GM23248 (cell line): ENCODE measurements around the gene PANK4. TPM values are rescaled to one million over a fixed set of nuclear protein-coding genes. Genes with fewer than 3 reads are reported as not detected.

Experiments used
- DNase-seq: peaks from one replicate; pipeline ENCODE4 v3.0.0-alpha.2; 2015
- H2AFZ ChIP-seq: fragments of 200-600 bp; sonication (generic); 2 replicates; pipeline ENCODE4 v1.6.1; 2016; ENCODE audit warnings: antibody characterized with exemption
- H3F3A ChIP-seq: fragments of 200-600 bp; sonication (generic); 2 replicates; pipeline ENCODE4 v1.6.1; 2016; ENCODE audit warnings: mild to moderate bottlenecking, antibody characterized with exemption, mixed run types; ENCODE audit not compliant: insufficient read depth
- H3K27ac ChIP-seq: fragments of 200-600 bp; sonication (generic); 2 replicates; pipeline ENCODE4 v1.5.1; 2016; ENCODE audit warnings: mild to moderate bottlenecking
- H3K27me3 ChIP-seq: fragments of 200-600 bp; sonication (generic); replicated peaks from 2 replicates; pipeline ENCODE4 v1.6.1; 2016; ENCODE audit warnings: mild to moderate bottlenecking; ENCODE audit not compliant: insufficient read depth
- H3K36me3 ChIP-seq: fragments of 200-600 bp; sonication (generic); 2 replicates; pipeline ENCODE4 v1.6.1; 2016; ENCODE audit warnings: low read depth, mild to moderate bottlenecking
- H3K4me1 ChIP-seq: fragments of 200-600 bp; sonication (generic); 2 replicates; pipeline ENCODE4 v1.6.1; 2016; ENCODE audit warnings: mild to moderate bottlenecking; ENCODE audit not compliant: insufficient read depth
- H3K4me2 ChIP-seq: fragments of 200-600 bp; sonication (generic); one replicate; pipeline ENCODE4 v1.6.1; 2016; ENCODE audit warnings: mild to moderate bottlenecking; ENCODE audit not compliant: unreplicated experiment
- H3K4me3 ChIP-seq: fragments of 200-600 bp; sonication (generic); 2 replicates; pipeline ENCODE4 v1.5.1; 2016; ENCODE audit warnings: mild to moderate bottlenecking
- H3K79me2 ChIP-seq: fragments of 200-600 bp; sonication (generic); 2 replicates; pipeline ENCODE4 v1.6.1; 2016; ENCODE audit warnings: mild to moderate bottlenecking; ENCODE audit not compliant: insufficient read depth
- H3K9ac ChIP-seq: fragments of 200-600 bp; sonication (generic); 2 replicates; pipeline ENCODE4 v1.6.1; 2016; ENCODE audit warnings: mild to moderate bottlenecking
- H3K9me2 ChIP-seq: fragments of 200-600 bp; sonication (generic); 2 replicates; pipeline ENCODE4 v1.6.1; 2016; ENCODE audit warnings: mixed run types, mild to moderate bottlenecking, moderate library complexity; ENCODE audit not compliant: insufficient read depth
- H3K9me3 ChIP-seq: fragments of 200-600 bp; sonication (generic); one replicate; pipeline ENCODE4 v1.6.1; 2017; ENCODE audit warnings: low read depth
- H4K20me1 ChIP-seq: fragments of 200-600 bp; sonication (generic); 2 replicates; pipeline ENCODE4 v1.6.0; 2016; ENCODE audit not compliant: insufficient read depth
- EZH2 ChIP-seq: fragments of 200-600 bp; sonication (generic); IDR thresholded peaks from 2 replicates; pipeline ENCODE4 v1.6.1; 2018; ENCODE audit warnings: antibody characterized with exemption, mild to moderate bottlenecking; ENCODE audit not compliant: insufficient read depth, poor library complexity, severe bottlenecking
- EZH2phosphoT487 ChIP-seq: fragments of 200-600 bp; sonication (generic); IDR thresholded peaks from 2 replicates; pipeline ENCODE4 v1.6.1; 2018; ENCODE audit warnings: antibody characterized with exemption, moderate library complexity, mild to moderate bottlenecking, low read depth; ENCODE audit not compliant: insufficient read depth
- WGBS, 2 experiments: methylation state at CpG; one replicate each; pipeline ENCODE4 v1.1.6; 2015 to 2017; ENCODE audit warnings: low lambda C conversion rate in 2 of 2, low coverage in 1 of 2; ENCODE audit errors: missing lambda C conversion rate in 2 of 2; 5-methylcytosine and 5-hydroxymethylcytosine counted together
- in situ Hi-C: fragments of 300-500 bp; cut with MboI; formaldehyde crosslinking; loops from 2 replicates; pipeline ENCODE4 v1.15.0; 2020
- polyA plus RNA-seq: library from polyadenylated mRNA; unstranded; fragments of >200 nt; fragmentation: Nextera tagmentation; extraction: Ambion mirVana; gene quantifications from 2 replicates; pipeline ENCODE4 v1.2.1, GENCODE V29; 2016
- total RNA-seq: library from RNA; depleted of rRNA; stranded (reverse); fragments of >200 nt; shearing (Covaris generic); gene quantifications from 2 replicates; pipeline ENCODE4 v1.2.3, GENCODE V29; 2014

PANK4 gene
- total and polyA plus RNA-seq, 2 experiments from 2014 or later = 15.5 to 29.7 TPM

- Histone ChIP-seq H3K4me1 (no peaks in the 10 kb centered on the region), H3K27me3 (no peaks in the 10 kb centered on the region), H3K9me2 (no peaks in the 10 kb centered on the region), H3F3A (no peaks in the 10 kb centered on the region), H3K9ac (no peak overlapping the region), H3K4me3 (no peak overlapping the region), H3K27ac (no peak overlapping the region), H3K36me3 (no peaks in the 10 kb centered on the region; the same call in 1 of the 2 replicates), H3K4me2 (no peak overlapping the region), H2AFZ (no peak overlapping the region), H3K9me3 (no peaks in the 10 kb centered on the region), H4K20me1 (no peaks in the 10 kb centered on the region), H3K79me2 (no peaks in the 10 kb centered on the region)
- 92 to 94% methylated on average over 30 to 31 of the region's 31 CpGs for WGBS, 2 experiments
- TF ChIP-seq EZH2 = no peak
- TF ChIP-seq EZH2phosphoT487 = no peak
- DNase-seq = no peak
- in situ Hi-C loops = loop anchor here (25.0 kb wide), 1 partner anchor 326 kb away; the partner anchor contains the start of gene FAAP20
Measured at GRCh38 chr1:2512862-2513421, 13.5 kb downstream of the PANK4 start.

- Histone ChIP-seq H3K9me3 (no peaks in the 10 kb centered on the region), H3K9ac (no peak overlapping the region), H3K79me2 (no peaks in the 10 kb centered on the region), H2AFZ (no peak overlapping the region), H3K4me2 (no peak overlapping the region), H3K27ac (no peak overlapping the region), H3K27me3 (no peaks in the 10 kb centered on the region), H3K4me1 (no peaks in the 10 kb centered on the region), H3K9me2 (no peaks in the 10 kb centered on the region), H4K20me1 (no peaks in the 10 kb centered on the region), H3F3A (no peaks in the 10 kb centered on the region), H3K36me3 (no peaks in the 10 kb centered on the region; the same call in 1 of the 2 replicates), H3K4me3 (no peak overlapping the region)
- 97% methylated on average over 22 to 26 of the region's 27 CpGs for WGBS, 2 experiments
- in situ Hi-C loops = loop anchor here (25.0 kb wide), 1 partner anchor 323 kb away; the partner anchor contains the start of gene FAAP20
- TF ChIP-seq EZH2 (no peak), EZH2phosphoT487 (no peak)
- no peak for DNase-seq
Measured at GRCh38 chr1:2510366-2511155, 15.8 kb downstream of the PANK4 start.

GRCh38 chr1:2509589-2509988 lies 16.8 kb downstream of the PANK4 start:
- no peak overlapping the region for H3K4me2 ChIP-seq
- H3K27ac ChIP-seq = no peak overlapping the region
- no peaks in the 10 kb centered on the region for H3K79me2 ChIP-seq
- WGBS, 2 experiments = 92 to 93% methylated on average over 11 of the region's 11 CpGs
- H3K27me3 ChIP-seq = peaks cover under 1% of the 10 kb centered on the region; the same call in 1 of the 2 replicates
- in situ Hi-C loops = loop anchor here (25.0 kb wide), 1 partner anchor 322 kb away; the partner anchor contains the start of gene FAAP20
- TF ChIP-seq EZH2phosphoT487 = no peak
- no peak for TF ChIP-seq EZH2
- no peaks in the 10 kb centered on the region for H3K9me3 ChIP-seq
- no peak for DNase-seq
- H3K4me3 ChIP-seq = no peak overlapping the region
- no peak overlapping the region for H3K9ac ChIP-seq
- no peaks in the 10 kb centered on the region for H4K20me1 ChIP-seq
- no peaks in the 10 kb centered on the region; the same call in 1 of the 2 replicates for H3K36me3 ChIP-seq
- H2AFZ ChIP-seq = no peak overlapping the region
- H3K9me2 ChIP-seq = no peaks in the 10 kb centered on the region
- no peaks in the 10 kb centered on the region for H3F3A ChIP-seq
- no peaks in the 10 kb centered on the region for H3K4me1 ChIP-seq

- no peaks in the 10 kb centered on the region; the same call in 1 of the 2 replicates for H3K36me3 ChIP-seq
- no peaks in the 10 kb centered on the region for H3K79me2 ChIP-seq
- TF ChIP-seq EZH2phosphoT487 = no peak
- TF ChIP-seq EZH2 = no peak
- H4K20me1 ChIP-seq = no peaks in the 10 kb centered on the region
- no peak overlapping the region for H3K4me3 ChIP-seq
- H3K9me3 ChIP-seq = no peaks in the 10 kb centered on the region
- H2AFZ ChIP-seq = no peak overlapping the region
- H3F3A ChIP-seq = no peaks in the 10 kb centered on the region
- no peak overlapping the region for H3K27ac ChIP-seq
- H3K4me2 ChIP-seq = no peak overlapping the region
- H3K4me1 ChIP-seq = no peaks in the 10 kb centered on the region
- H3K9me2 ChIP-seq = no peaks in the 10 kb centered on the region
- DNase-seq = no peak
- 96 to 98% methylated on average over 29 of the region's 29 CpGs for WGBS, 2 experiments
- in situ Hi-C loops = loop anchor here (25.0 kb wide), 1 partner anchor 321 kb away; the partner anchor contains the start of gene FAAP20
- no peak overlapping the region for H3K9ac ChIP-seq
- peaks cover 9% of the 10 kb centered on the region for H3K27me3 ChIP-seq
Measured at GRCh38 chr1:2508751-2509150, 17.6 kb downstream of the PANK4 start.
